Mononuclear cell (primary cell): ENCODE measurements around the gene ATP13A3. TPM values are rescaled to one million over a fixed set of nuclear protein-coding genes. Genes with fewer than 3 reads are reported as not detected.
A peak's percentile ranks its signal among the peaks of the same experiment; 100 is the strongest.
"Not testable (repeated sequence)": the region's sequence is repeated elsewhere in the genome, so short reads cannot be mapped to it uniquely, and the experiment has no call there.

Experiments used
- H3K27me3 ChIP-seq: 2 replicates; pipeline ENCODE4 v1.6.0; 2011; ENCODE audit warnings: low read length, control low read depth; ENCODE audit not compliant: insufficient read depth
- H3K4me1 ChIP-seq: 2 replicates; pipeline ENCODE4 v1.5.1; 2011; ENCODE audit warnings: mild to moderate bottlenecking, low read length, control low read depth; ENCODE audit not compliant: insufficient read depth
- H3K4me3 ChIP-seq: 2 replicates; pipeline ENCODE4 v1.5.1; 2011; ENCODE audit warnings: mild to moderate bottlenecking, low read length, moderate library complexity
- H3K9me3 ChIP-seq: 2 replicates; pipeline ENCODE4 v1.5.1; 2011; ENCODE audit warnings: low read depth, mild to moderate bottlenecking, control low read depth, low read length
- total RNA-seq: library from RNA; depleted of rRNA; stranded (reverse); fragments of >200 nt; gene quantifications from one replicate; pipeline ENCODE4 v1.2.3, GENCODE V29; 2012

Gene ATP13A3
- total RNA-seq, 1 donor = 179 TPM

DNA sequence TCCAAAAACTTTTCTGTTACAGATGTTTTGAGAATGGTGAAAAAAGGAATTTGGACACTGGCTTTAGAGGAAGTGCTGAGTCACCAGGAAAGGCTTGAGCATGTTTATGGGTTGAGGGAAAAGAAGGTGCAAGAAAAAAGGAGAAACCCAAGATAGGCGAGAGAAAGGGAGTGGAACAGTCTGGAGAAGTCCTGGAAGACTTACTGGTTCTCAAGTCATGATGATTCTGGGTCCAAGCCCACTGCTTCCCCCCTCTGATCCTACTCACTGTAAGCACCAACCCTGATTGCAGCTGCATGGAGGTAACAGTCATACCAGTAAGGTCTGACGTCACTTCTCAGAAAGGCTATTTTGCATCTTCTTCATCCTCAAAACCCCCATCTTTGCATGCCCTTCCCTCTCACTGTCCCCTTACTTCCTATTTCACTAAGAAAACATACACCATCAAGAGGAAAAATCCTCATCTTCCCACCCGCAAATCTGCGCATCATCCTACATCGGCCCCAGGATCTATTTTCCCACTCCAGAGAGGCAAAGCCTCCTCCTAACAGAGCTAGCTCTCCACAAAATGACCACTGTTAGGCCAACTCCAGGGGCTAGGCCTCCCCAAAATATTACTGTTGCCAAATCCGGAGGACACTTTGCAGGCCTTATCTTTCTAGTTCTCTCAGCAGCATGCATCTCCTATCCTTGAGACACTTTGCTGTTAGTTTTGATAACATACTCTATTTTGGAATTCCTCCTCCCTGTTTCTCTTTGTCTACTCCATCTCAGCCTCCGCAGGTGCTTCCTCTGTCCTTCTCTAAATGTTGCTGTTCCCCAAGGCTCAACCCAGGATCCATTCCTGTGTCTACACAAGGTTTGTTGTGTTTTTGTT is 3.2 kb upstream of the ATP13A3 start:
- H3K4me3 ChIP-seq = no peak overlapping the region
- peaks cover 70% of the 10 kb centered on the region for H3K4me1 ChIP-seq
- no peaks in the 10 kb centered on the region for H3K27me3 ChIP-seq
- H3K9me3 ChIP-seq = no peaks in the 10 kb centered on the region

DNA sequence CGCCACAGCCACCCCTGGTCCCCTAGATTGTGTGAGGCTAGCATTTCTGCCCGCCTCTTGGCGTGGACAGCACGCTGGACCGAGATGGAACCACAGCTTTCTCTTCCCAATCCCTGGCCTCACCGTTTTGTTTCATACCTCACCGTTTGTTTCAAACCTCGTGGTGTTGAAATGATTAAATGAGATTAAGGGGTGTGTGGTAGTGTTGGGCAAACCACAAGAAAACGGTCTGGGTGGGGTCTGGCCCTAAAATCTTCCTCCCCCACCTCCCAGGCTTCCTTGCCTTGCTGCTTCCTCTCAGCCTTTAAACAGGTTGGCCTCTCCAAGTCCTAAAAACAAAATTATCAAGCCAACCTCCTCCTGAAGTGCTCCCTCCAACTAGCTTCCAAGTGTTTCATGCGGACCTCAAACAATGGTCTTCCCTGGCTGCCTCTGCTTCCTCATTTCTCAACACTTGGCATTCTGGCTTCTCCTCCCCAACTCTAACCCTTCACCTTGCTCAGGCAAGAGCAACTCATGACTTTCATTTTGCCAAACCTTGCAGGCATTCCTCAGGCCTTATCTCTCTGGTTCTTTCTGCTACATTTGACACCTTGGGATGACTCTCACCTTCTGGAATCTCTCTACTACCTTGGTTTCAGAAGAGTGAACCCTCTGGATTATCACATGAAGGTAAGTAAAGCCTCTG is 1.4 kb upstream of the ATP13A3 start:
- peak overlapping the region; percentile 60 for H3K4me3 ChIP-seq
- no peaks in the 10 kb centered on the region for H3K27me3 ChIP-seq
- H3K9me3 ChIP-seq = no peaks in the 10 kb centered on the region
- H3K4me1 ChIP-seq = peaks cover 70% of the 10 kb centered on the region

DNA sequence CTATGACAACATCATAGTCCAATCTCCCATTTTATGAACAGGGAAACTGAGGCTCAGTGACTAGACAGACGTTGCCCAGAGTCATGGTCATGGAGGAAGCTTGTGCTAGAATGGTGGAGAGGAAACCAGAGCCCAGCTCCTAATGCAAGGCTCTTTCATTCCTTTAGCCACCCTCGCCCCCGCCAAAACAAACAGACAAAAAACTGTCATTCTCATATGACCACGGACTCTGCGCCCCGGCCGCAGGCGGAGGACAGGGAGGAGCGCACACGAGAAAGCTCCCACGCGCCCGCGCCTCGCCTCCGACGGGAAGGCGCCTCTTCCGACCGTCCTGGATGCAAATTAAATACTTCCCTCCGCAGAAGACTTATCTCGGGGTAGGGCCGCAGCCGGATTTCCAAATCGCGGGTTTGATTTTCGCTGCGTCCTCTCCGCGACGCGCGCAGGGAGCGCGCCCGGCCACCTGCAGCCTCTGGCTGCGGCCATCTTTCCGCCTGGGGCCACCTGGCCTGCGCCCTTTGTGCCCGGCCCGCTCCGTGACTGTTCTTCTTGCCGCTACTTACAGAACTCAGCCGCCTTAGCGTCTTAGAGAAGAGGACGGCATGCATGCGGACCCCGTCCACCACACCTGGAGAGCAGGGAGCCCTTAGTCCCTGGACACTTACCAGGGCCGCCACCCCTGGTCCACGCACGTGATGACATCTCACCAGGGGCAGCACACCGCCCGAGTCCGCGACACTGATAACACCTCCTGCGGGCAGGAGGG is 670 bp upstream of the ATP13A3 start:
- no peaks in the 10 kb centered on the region for H3K9me3 ChIP-seq
- no peaks in the 10 kb centered on the region for H3K27me3 ChIP-seq
- peak overlapping the region; percentile 60 for H3K4me3 ChIP-seq
- peaks cover 64% of the 10 kb centered on the region for H3K4me1 ChIP-seq

DNA sequence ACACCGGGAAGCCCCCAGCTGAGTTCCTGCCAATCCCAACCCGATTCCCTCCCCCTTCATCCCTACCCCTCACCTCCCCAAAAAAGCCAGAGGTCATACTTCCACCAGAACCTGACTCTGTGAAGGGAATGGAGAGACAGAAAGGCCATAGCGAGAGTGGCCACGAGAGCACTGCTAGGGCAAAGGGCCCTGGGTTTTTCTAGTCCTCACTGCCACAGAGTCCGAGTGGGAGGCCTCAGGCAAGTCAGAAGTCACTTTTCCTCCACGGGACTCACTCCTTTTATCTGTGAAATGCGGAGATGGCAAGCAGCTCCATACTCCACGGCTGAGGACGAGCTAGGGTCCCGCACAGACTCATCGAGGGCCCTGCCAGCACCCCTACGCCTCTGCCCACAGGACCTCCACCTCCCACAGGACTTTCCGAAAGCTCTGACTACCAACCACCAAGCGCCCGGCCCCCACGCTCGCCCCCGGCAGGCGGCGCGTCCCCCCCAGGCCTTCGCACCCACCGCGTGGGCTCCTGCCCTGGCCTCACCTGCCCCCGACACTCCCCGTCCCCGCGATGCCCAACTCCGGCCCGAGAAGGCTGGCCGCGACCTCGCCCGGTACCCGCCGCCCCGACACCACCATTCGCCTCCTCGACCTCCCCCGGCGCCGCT is 792 bp downstream of the ATP13A3 start:
- Histone ChIP-seq H3K4me3 (peak overlapping the region; percentile 60), H3K9me3 (no peaks in the 10 kb centered on the region), H3K4me1 (peaks cover 60% of the 10 kb centered on the region), H3K27me3 (no peaks in the 10 kb centered on the region)

- Histone ChIP-seq H3K4me1 (peaks cover 59% of the 10 kb centered on the region), H3K4me3 (peak overlapping the region; percentile 60), H3K9me3 (no peaks in the 10 kb centered on the region), H3K27me3 (no peaks in the 10 kb centered on the region)
These were observed 1.3 kb downstream of the ATP13A3 start for GRCh38 chr3:194485468-194485880.

- peaks cover 51% of the 10 kb centered on the region for H3K4me1 ChIP-seq
- no peak overlapping the region for H3K4me3 ChIP-seq
These were observed 2.2 kb downstream of the ATP13A3 start for GRCh38 chr3:194484614-194485013.

GRCh38 chr3:194483850-194484249 is 3.0 kb downstream of the ATP13A3 start:
- peaks cover 43% of the 10 kb centered on the region for H3K4me1 ChIP-seq
- no peak overlapping the region for H3K4me3 ChIP-seq

More at GRCh38 chr3:194484614-194485013, 2.2 kb downstream of the ATP13A3 start:
- H3K27me3 ChIP-seq = no peaks in the 10 kb centered on the region
- no peaks in the 10 kb centered on the region for H3K9me3 ChIP-seq

DNA sequence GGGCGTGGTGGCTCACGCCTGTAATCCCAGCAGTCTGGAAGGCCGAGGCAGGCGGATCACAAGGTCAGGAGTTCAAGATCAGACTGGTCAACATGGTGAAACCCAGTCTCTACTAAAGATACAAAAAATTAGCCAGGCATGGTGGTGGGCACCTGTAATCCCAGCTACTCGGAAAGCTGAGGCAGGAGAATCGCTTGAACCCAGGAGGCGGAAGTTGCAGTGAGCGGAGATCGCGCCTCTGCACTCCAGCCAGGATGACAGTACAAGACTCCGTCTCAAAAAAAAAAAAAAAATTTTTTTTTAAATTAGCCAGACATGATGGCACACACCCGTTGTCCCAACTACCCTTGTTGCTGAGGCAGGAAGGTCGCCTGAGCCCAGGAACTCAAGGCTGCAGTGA is 4.0 kb downstream of the ATP13A3 start:
- H3K27me3 ChIP-seq, H3K4me3 ChIP-seq, H3K9me3 ChIP-seq: not testable (repeated sequence)
- H3K4me1 ChIP-seq = peaks cover 33% of the 10 kb centered on the region

More at GRCh38 chr3:194483850-194484249, 3.0 kb downstream of the ATP13A3 start:
- no peaks in the 10 kb centered on the region for H3K27me3 ChIP-seq
- no peaks in the 10 kb centered on the region for H3K9me3 ChIP-seq

DNA sequence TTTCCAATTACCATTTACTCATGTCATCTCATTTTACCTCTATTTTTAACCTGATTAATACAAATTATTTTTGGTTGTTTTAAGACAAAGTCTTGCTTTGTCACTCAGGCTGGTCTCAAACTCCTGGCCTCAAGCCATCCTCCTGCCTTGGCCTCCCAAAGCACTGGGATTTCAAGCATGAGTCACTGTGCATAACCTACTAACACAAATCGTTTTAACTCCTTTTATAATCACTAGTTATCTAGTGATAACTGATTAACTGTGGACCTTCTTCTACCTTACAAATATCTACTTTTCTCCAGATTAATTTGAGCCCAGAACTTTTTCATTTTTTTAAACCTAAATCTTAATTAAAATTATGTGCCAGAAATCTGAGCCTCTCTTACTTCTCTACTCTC is 4.6 kb downstream of the ATP13A3 start:
- H3K9me3 ChIP-seq = no peaks in the 10 kb centered on the region
- no peak overlapping the region for H3K4me3 ChIP-seq
- H3K4me1 ChIP-seq = peaks cover 26% of the 10 kb centered on the region
- H3K27me3 ChIP-seq = no peaks in the 10 kb centered on the region

DNA sequence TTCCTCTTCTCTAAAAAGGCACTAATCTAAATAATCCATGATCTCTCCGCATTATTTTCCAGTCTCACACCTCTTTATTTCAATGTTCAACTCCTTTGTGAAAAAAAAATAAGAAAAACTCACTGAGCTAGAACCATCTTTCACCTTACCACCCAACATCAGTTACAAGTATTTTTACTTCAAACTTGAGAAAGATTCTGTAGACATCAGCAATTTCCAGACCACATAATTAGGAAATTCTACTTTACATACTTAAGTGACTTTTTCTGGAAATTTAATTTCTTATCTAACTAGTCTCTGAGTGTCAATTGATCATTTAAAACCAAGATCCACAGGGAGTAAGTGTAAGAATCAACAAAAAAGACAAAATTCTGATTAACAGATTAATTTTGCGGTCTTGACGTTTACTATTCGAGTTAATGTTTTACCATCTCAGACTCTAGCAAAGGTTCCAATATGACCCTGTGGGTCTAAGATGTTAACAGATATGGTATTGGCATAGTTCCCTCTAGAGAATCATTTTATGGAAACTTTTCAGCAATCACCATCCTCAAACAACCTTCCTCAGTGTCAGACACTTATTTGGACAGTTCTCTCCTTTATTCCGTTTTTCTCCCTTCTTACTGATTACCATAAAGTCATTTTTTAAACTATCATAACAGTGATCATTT is 5.1 kb downstream of the ATP13A3 start:
- H3K4me3 ChIP-seq = no peak overlapping the region
- peaks cover 24% of the 10 kb centered on the region for H3K4me1 ChIP-seq
- H3K9me3 ChIP-seq = no peaks in the 10 kb centered on the region
- H3K27me3 ChIP-seq = no peaks in the 10 kb centered on the region

DNA sequence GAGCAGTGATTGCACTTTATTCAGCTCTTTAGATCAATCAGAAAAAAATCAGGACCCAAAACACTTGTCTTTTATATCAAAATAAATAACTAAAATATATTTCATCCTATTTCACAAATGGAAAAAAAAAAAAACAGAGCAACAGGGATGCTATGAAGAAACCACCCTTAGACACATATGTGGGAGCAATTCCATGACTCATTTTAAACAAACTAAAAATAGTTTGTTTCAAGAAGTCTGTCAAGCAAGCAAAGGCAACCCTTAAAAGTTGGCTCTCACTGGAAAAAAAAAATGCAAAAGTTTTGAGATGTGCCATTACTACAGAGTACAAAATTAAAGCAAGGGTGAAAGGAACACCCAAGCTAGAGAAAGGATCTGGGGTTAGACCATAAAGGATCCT is 5.7 kb downstream of the ATP13A3 start:
- Histone ChIP-seq H3K4me3 (no peak overlapping the region), H3K27me3 (no peaks in the 10 kb centered on the region), H3K4me1 (peaks cover 24% of the 10 kb centered on the region), H3K9me3 (no peaks in the 10 kb centered on the region)

DNA sequence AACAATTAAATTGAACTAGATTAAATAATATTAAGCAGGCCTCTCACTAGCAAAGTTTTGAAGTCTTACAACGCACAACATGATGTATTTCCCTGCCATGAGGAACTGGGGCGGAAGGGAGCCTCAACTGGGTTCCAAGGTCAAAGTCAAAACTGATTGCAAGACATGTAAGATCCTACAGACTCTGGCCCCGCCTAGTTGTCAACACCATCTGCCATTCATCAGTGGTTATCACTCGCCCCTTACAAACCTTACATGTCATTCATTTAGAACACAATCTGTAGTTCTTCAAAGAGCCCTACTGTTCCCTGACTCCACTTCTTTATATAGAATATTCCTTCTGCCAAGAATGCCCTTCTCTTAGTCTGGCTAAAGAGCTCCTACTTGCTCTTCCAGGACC is 10.0 kb downstream of the ATP13A3 start:
- Histone ChIP-seq H3K27me3 (no peaks in the 10 kb centered on the region), H3K9me3 (no peaks in the 10 kb centered on the region), H3K4me1 (peaks cover 14% of the 10 kb centered on the region), H3K4me3 (no peak overlapping the region)

DNA sequence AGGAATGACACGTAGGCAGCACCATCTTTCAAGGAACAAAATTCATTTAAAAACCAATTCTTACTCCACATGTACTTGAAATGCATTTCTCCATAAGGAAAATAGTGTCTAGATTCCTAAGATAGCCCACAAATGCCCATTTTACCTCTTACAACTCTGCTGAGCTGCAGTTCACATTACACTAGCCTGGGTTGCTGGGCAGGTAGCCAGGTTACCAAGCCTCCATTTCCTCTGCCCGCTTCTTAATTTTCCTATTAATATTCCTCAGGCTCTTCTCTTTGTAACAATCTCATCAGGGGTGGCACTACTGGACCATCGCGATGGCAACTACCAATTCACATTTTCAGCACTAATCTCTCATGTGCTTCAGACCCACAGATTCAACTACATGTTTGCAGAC is 10.8 kb downstream of the ATP13A3 start:
- Histone ChIP-seq H3K27me3 (no peaks in the 10 kb centered on the region), H3K4me3 (no peak overlapping the region), H3K9me3 (no peaks in the 10 kb centered on the region), H3K4me1 (peaks cover 12% of the 10 kb centered on the region)
